GM19023 (cell line): Measurements from ENCODE around the gene SFTPD.

Source experiments
- ATAC-seq: cut with Tn5 transposase; IDR thresholded peaks from one replicate; pipeline ENCODE4 v1.9.1; 2021; ENCODE audit warnings: mild to moderate bottlenecking, moderate library complexity; ENCODE audit not compliant: unreplicated experiment

SFTPD gene

GRCh38 chr10:79946271-79947082 is 2.4 kb downstream of the SFTPD start:
- ATAC-seq, result no peak

- no peak for ATAC-seq
Observed at GRCh38 chr10:79944428-79945395, 4.2 kb downstream of the SFTPD start.

GRCh38 chr10:79943871-79944270 is 5.0 kb downstream of the SFTPD start:
- ATAC-seq, result no peak

GRCh38 chr10:79942261-79943185 is 6.4 kb downstream of the SFTPD start:
- ATAC-seq, result no peak

GRCh38 chr10:79941585-79942210 is 7.2 kb downstream of the SFTPD start:
- no peak for ATAC-seq

- ATAC-seq, result no peak
Observed at GRCh38 chr10:79941146-79941545, 7.8 kb downstream of the SFTPD start.

GRCh38 chr10:79940431-79940830 is 8.5 kb downstream of the SFTPD start:
- ATAC-seq, result no peak

- ATAC-seq, result no peak
Observed at GRCh38 chr10:79939969-79940368, 8.9 kb downstream of the SFTPD start.

- peak; percentile 47 for ATAC-seq
Observed at GRCh38 chr10:79938728-79939406, 10.0 kb downstream of the SFTPD start.

GRCh38 chr10:79937701-79938151 is 11.2 kb downstream of the SFTPD start:
- ATAC-seq, result no peak

GRCh38 chr10:79936625-79937615 is 12.0 kb downstream of the SFTPD start:
- ATAC-seq, result no peak

GRCh38 chr10:79933961-79934360 is 14.9 kb downstream of the SFTPD start:
- no peak for ATAC-seq

- no peak for ATAC-seq
Observed at GRCh38 chr10:79932841-79933379, 16.0 kb downstream of the SFTPD start.

- no peak for ATAC-seq
Observed at GRCh38 chr10:79932307-79932706, 16.6 kb downstream of the SFTPD start.

- no peak for ATAC-seq
Observed at GRCh38 chr10:79930751-79931150, 18.2 kb downstream of the SFTPD start.

- ATAC-seq, result no peak
Observed at GRCh38 chr10:79930267-79930666, 18.6 kb downstream of the SFTPD start.

- peak; percentile 83 for ATAC-seq
Observed at GRCh38 chr10:79929409-79929904, 19.4 kb downstream of the SFTPD start.

- no peak for ATAC-seq
Observed at GRCh38 chr10:79928028-79928583, 20.8 kb downstream of the SFTPD start.
